Sigmoid colon (tissue), 7 donors: Measurements from ENCODE around the gene KBTBD6. TPM values are rescaled to one million over a fixed set of nuclear protein-coding genes. Genes with fewer than 3 reads are reported as not detected.

Experiments
- DNase-seq: peaks from one replicate; pipeline ENCODE4 v3.0.0-alpha.2; 2019
- H3K27ac ChIP-seq, 4 donors: fragments of 200-600 bp; sonication (generic); one replicate each; pipeline ENCODE4 v1.5.1; 2016 to 2019; ENCODE audit warnings: mild to moderate bottlenecking in 1 of 4
- H3K27me3 ChIP-seq, 3 donors: fragments of 200-600 bp; sonication (generic); one replicate each; pipeline ENCODE4 v1.5.1; 2019; ENCODE audit warnings: mild to moderate bottlenecking in 1 of 3
- H3K36me3 ChIP-seq, 4 donors: fragments of 200-600 bp; sonication (generic); one replicate each; pipeline ENCODE4 v1.5.1; 2016 to 2019
- H3K4me1 ChIP-seq, 4 donors: fragments of 200-600 bp; sonication (generic); one replicate each; pipeline ENCODE4 v1.5.1; 2017 to 2019
- H3K4me3 ChIP-seq, 4 donors: fragments of 200-600 bp; sonication (generic); one replicate each; pipeline ENCODE4 v1.5.1; 2017 to 2019; ENCODE audit warnings: mild to moderate bottlenecking in 2 of 4, moderate library complexity in 1 of 4
- H3K9me3 ChIP-seq, 4 donors: fragments of 200-600 bp in 3 of 4; sonication (generic) in 3 of 4; one replicate each; pipeline versions ENCODE4 v1.5.1 to v1.6.1; 2013 to 2019
- EP300 ChIP-seq, 4 donors: sonication (generic); formaldehyde crosslinking; IDR thresholded peaks; one replicate each; pipeline ENCODE4 v1.6.1; 2017; ENCODE audit warnings: antibody characterized with exemption in 4 of 4
- POLR2A ChIP-seq, 2 donors: fragments of 450-650 bp; IDR thresholded peaks; one replicate each; pipeline ENCODE4 v1.6.1; 2016; ENCODE audit warnings: antibody characterized with exemption in 2 of 2, mild to moderate bottlenecking in 2 of 2, moderate library complexity in 2 of 2
- POLR2AphosphoS5 ChIP-seq, 4 donors: sonication (generic); formaldehyde crosslinking; IDR thresholded peaks; one replicate each; pipeline ENCODE4 v1.6.1; 2017; ENCODE audit warnings: antibody characterized with exemption in 4 of 4
- WGBS, 2 donors: extraction: QIAGEN DNeasy Blood & Tissue Kit; methylation state at CpG; one replicate each; pipeline ENCODE4 v1.1.7; 2013; 5-methylcytosine and 5-hydroxymethylcytosine counted together
- intact Hi-C: fragments of 100-400 bp; cut with DNase I; formaldehyde crosslinking; loops from one replicate; pipeline ENCODE4 v1.15.1; 2023
- polyA plus RNA-seq, 3 donors: library from polyadenylated mRNA; stranded (reverse); fragments of 200-250 nt; gene quantifications; one replicate each; pipeline ENCODE4 v1.2.3, GENCODE V29; 2013
- total RNA-seq, 4 donors: library from RNA; depleted of rRNA; stranded (reverse); fragments of >200 nt; gene quantifications; one replicate each; pipeline ENCODE4 v1.1.0, GENCODE V29; 2016
- TF ChIP-seq, protein P1 (sequence below), 4 experiments: fragments of 450-650 bp in 3 of 4; fragments of 200-600 bp in 1 of 4; IDR thresholded peaks; one replicate each; pipeline ENCODE4 v1.5.1; 2016 to 2019; ENCODE audit warnings: antibody characterized with exemption in 4 of 4, mild to moderate bottlenecking in 3 of 4, moderate library complexity in 2 of 4
- donor health status: healthy with polysubstance abuse.
- donor health status: Bipolar disorder and iron deficiency.
- donor health status: healthy.

KBTBD6 gene
- total and polyA plus RNA-seq, 7 donors: 1.2 to 10.7 (median 6.7) TPM

DNA sequence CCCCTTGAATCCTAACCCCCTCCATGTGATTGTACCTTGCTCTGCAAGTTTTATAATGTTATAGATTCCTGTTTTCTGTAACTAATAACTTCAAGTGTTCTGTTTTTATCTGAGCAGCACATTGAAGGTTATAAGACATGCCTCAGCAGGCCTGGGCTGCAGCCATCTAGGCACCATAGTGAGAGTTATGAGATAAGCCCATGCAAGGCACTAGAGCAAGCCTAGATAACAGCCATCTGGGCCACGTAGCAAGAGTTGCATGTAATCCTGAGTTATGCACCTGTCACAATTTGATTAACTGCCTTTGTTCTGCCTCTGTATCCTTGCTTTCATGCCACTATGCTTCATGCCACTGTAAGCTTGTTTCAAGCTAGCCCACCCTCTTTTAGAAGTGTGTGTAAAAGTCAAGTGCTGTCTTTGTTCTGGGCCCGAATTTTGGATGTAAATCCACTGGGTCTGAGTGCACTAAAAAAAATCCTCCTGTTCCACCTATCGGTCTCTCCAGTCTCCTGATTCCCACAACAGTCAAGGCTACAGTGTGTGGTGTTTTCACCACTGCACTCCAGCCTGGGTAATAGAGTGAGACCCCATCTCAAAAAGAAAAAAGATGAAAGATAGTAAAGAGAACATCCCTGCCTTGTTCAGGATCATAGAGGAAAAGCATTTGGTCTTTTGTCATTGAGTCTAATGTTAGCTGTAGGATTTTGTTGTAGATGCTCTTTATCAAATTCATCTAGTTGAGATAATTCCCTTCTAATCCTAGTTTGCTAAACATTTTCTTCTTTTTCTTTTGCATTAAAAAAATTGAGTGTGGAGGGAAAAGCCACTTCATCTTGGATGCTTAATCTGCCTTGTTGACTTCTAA lies 16.0 kb upstream of the KBTBD6 start:
- Histone ChIP-seq H3K27ac (no peak overlapping the region), H3K36me3 (no peaks in the 10 kb centered on the region), H3K4me1 (no peaks in the 10 kb centered on the region), H3K4me3 (no peak overlapping the region), H3K27me3 (no peaks in the 10 kb centered on the region), H3K9me3 (peaks cover 0 to 30% (median 11%) of the 10 kb centered on the region in 4 donors)
- no peak for TF ChIP-seq POLR2AphosphoS5 (IDR thresholded peaks at IDR 0.05)
- TF ChIP-seq POLR2A (IDR thresholded peaks at IDR 0.05): no peak
- TF ChIP-seq, protein P1, sequence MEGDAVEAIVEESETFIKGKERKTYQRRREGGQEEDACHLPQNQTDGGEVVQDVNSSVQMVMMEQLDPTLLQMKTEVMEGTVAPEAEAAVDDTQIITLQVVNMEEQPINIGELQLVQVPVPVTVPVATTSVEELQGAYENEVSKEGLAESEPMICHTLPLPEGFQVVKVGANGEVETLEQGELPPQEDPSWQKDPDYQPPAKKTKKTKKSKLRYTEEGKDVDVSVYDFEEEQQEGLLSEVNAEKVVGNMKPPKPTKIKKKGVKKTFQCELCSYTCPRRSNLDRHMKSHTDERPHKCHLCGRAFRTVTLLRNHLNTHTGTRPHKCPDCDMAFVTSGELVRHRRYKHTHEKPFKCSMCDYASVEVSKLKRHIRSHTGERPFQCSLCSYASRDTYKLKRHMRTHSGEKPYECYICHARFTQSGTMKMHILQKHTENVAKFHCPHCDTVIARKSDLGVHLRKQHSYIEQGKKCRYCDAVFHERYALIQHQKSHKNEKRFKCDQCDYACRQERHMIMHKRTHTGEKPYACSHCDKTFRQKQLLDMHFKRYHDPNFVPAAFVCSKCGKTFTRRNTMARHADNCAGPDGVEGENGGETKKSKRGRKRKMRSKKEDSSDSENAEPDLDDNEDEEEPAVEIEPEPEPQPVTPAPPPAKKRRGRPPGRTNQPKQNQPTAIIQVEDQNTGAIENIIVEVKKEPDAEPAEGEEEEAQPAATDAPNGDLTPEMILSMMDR (IDR thresholded peaks at IDR 0.05): no peak
- no peak for TF ChIP-seq EP300 (IDR thresholded peaks at IDR 0.05)
- no peak for DNase-seq
- intact Hi-C loops: no loop called here
- 85 to 89% methylated on average over 3 of the region's 3 CpGs for WGBS, 2 donors

GRCh38 chr13:41145136-41145908 lies 12.7 kb upstream of the KBTBD6 start:
- Histone ChIP-seq H3K4me3 (no peak overlapping the region), H3K36me3 (no peaks in the 10 kb centered on the region), H3K4me1 (no peaks in the 10 kb centered on the region), H3K27ac (no peak overlapping the region), H3K27me3 (no peaks in the 10 kb centered on the region), H3K9me3 (peaks cover 0 to 13% (median 8%) of the 10 kb centered on the region in 4 donors)
- intact Hi-C loops: no loop called here
- no peak for DNase-seq
- no peak for TF ChIP-seq POLR2A (IDR thresholded peaks at IDR 0.05)
- TF ChIP-seq, protein P1 (IDR thresholded peaks at IDR 0.05): no peak
- TF ChIP-seq POLR2AphosphoS5 (IDR thresholded peaks at IDR 0.05): no peak
- TF ChIP-seq EP300 (IDR thresholded peaks at IDR 0.05): no peak
- WGBS, 2 donors: 87 to 88% methylated on average over 4 of the region's 4 CpGs

DNA sequence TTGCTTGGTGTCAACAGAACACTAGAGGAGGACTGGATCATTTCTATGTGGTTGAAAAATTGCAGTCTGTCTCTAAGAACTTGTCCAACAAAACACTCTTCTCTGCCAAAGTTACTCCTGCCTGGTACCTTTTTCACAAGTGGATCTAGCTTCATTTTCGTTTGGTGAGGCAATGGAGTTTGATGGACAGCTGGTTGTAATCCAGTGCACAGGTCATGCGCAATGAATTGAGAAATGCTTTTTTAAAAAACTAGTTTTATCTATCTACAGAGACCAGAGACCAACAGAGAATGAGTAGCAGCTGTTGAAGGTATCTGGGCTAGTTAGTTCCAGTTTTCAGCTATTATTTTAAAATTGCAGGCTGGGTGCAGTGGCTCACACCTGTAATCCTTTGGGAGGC lies 12.0 kb upstream of the KBTBD6 start:
- DNase-seq: no peak
- Histone ChIP-seq H3K4me1 (no peaks in the 10 kb centered on the region), H3K4me3 (no peak overlapping the region), H3K9me3 (peaks cover 0 to 12% (median 8%) of the 10 kb centered on the region in 4 donors), H3K27me3 (no peaks in the 10 kb centered on the region), H3K36me3 (no peaks in the 10 kb centered on the region), H3K27ac (no peak overlapping the region)
- 87 to 90% methylated on average over 2 of the region's 2 CpGs for WGBS, 2 donors
- intact Hi-C loops: no loop called here
- no peak for TF ChIP-seq EP300 (IDR thresholded peaks at IDR 0.05)
- no peak for TF ChIP-seq POLR2A (IDR thresholded peaks at IDR 0.05)
- TF ChIP-seq POLR2AphosphoS5 (IDR thresholded peaks at IDR 0.05): no peak
- TF ChIP-seq, protein P1 (IDR thresholded peaks at IDR 0.05): no peak

- 53 to 74% methylated on average over 3 of the region's 3 CpGs for WGBS, 2 donors
- Histone ChIP-seq H3K27me3 (no peaks in the 10 kb centered on the region), H3K4me3 (no peak overlapping the region), H3K36me3 (no peaks in the 10 kb centered on the region), H3K4me1 (no peaks in the 10 kb centered on the region), H3K9me3 (no peaks in the 10 kb centered on the region), H3K27ac (no peak overlapping the region)
- TF ChIP-seq, protein P1 (IDR thresholded peaks at IDR 0.05): no peak
- TF ChIP-seq POLR2A (IDR thresholded peaks at IDR 0.05): no peak
- DNase-seq: no peak
- intact Hi-C loops: no loop called here
These were observed 6.8 kb upstream of the KBTBD6 start for GRCh38 chr13:41139296-41139966.
